Fibroblast of skin of scalp (primary cell): ENCODE results near the gene MACF1.

Experiments
- DNase-seq: peaks from one replicate; pipeline ENCODE4 v3.0.0-alpha.2; 2013

The MACF1 gene

GRCh38 chr1:39358491-39358890, 154.0 kb downstream of the MACF1 start:
- no peak for DNase-seq

DNA sequence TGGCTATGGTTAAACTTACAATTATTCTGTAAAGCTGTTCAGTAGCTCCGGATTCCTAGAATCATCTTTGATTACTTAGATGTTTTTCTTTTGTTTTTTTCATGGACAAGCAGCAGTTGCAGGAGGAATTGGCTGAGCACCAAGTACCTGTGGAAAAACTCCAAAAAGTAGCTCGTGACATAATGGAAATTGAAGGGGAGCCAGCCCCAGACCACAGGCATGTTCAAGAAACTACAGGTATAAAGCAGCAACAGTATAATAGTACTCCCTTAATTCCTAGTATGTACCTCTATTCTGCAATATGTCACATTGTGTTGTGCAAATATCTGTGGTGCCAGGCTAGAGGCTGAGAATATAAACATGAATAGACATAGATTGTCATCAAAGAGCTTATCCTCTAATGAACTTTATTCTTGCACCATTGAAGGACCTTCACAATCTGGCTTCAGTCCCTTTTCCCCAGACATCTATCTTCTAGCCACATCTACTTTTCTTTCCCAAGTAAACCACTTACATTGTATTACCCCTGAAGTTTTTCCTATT, 154.6 kb downstream of the MACF1 start:
- DNase-seq, result no peak

DNA sequence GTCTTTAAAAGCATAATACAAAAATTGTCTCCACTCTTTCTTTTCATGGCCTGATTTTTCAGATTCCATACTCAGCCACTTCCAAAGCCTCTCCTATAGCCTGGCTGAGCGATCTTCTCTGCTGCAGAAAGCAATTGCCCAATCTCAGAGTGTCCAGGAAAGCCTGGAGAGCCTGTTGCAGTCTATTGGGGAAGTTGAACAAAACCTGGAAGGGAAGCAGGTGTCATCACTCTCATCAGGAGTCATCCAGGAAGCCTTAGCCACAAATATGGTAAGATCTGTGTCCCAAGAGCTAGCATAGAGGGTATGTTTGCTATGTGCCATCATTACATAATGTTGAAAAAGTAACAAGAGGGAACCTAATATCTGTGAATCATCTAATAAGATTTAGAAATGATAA, 156.2 kb downstream of the MACF1 start:
- no peak for DNase-seq

GRCh38 chr1:39361446-39361845, 157.0 kb downstream of the MACF1 start:
- DNase-seq, result no peak

GRCh38 chr1:39363267-39363666, 158.8 kb downstream of the MACF1 start:
- no peak for DNase-seq

GRCh38 chr1:39368045-39368444, 163.6 kb downstream of the MACF1 start:
- no peak for DNase-seq

- no peak for DNase-seq
These were observed 165.1 kb downstream of the MACF1 start for GRCh38 chr1:39369565-39369964.

DNA sequence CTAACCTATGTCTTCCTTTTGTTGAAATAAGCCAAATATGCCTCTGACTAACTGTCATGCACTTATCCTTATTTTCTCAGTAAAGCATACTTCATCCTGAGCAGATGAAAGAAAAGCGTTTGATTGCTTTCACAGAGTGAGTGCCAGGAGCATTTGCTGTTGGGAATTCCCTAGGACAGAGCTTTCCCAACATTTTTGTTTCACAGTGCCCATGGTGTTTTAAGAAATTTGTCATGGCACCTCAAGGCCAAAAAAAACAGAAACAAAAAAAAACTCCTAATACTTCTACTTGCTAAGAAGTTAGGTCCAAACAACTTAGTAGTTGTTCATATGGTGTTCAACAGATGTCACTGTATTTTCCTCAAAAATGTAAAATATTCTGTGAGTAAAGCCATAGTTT, 166.1 kb downstream of the MACF1 start:
- peak; percentile 46 for DNase-seq

GRCh38 chr1:39372105-39372504, 167.6 kb downstream of the MACF1 start:
- no peak for DNase-seq

GRCh38 chr1:39376656-39377055, 172.2 kb downstream of the MACF1 start:
- DNase-seq, result no peak

DNA sequence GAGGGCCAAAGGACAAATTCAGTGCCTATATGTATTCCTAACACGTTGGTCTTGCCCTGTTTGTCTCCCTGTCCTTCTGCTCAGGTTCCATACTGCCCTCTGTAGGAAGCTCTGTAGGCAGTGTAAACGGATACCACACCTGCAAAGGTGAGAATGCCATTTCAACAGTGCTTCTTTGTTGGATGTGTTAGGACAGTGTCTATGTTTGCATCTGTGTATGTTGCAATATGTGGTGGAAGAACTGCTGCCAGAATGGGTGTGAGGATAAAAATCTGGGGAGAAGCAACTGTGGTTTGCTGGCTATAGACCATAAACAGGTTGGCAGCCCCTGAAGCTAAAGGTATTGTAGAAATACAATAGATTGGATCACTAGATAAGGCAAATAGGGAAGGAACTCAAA, 173.9 kb downstream of the MACF1 start:
- no peak for DNase-seq

GRCh38 chr1:39379187-39379586, 174.7 kb downstream of the MACF1 start:
- DNase-seq, result no peak

DNA sequence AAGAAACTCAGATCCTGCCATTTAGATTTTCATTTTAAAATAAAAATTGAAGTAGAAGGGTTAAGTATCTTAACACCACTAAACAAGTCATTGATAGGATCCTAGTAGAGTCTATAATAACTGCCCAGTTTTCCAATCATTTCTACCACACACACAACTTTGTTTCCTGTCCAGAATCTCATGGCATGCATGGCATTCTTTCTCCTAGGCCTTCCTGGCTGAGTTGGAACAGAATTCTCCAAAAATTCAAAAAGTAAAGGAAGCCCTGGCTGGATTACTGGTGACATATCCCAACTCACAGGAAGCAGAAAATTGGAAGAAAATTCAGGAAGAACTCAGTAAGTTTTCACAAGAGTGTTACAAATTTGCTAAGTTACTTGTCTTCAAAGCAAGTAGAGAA, 175.5 kb downstream of the MACF1 start:
- no peak for DNase-seq

- DNase-seq, result peak; percentile 38
These were observed 177.3 kb downstream of the MACF1 start for GRCh38 chr1:39381839-39382238.

DNA sequence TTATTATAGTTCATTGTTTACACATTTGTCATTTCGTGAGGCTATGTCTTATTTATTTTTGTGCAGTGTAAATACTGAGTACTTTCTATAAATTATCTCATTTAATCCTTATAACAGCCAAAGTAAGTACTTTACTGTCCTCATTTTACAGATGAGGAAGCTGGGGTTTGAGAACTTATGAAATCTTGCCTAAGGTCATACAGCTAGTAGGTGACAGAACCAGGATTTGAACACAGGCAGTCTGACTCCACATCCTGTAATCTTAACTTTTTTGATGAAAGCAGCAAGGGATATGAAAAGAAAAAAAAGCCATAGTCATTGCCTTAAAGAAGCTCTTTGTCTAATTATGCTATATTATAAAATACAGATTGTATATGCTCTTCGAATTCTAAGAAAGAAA, 179.8 kb downstream of the MACF1 start:
- DNase-seq, result no peak

DNA sequence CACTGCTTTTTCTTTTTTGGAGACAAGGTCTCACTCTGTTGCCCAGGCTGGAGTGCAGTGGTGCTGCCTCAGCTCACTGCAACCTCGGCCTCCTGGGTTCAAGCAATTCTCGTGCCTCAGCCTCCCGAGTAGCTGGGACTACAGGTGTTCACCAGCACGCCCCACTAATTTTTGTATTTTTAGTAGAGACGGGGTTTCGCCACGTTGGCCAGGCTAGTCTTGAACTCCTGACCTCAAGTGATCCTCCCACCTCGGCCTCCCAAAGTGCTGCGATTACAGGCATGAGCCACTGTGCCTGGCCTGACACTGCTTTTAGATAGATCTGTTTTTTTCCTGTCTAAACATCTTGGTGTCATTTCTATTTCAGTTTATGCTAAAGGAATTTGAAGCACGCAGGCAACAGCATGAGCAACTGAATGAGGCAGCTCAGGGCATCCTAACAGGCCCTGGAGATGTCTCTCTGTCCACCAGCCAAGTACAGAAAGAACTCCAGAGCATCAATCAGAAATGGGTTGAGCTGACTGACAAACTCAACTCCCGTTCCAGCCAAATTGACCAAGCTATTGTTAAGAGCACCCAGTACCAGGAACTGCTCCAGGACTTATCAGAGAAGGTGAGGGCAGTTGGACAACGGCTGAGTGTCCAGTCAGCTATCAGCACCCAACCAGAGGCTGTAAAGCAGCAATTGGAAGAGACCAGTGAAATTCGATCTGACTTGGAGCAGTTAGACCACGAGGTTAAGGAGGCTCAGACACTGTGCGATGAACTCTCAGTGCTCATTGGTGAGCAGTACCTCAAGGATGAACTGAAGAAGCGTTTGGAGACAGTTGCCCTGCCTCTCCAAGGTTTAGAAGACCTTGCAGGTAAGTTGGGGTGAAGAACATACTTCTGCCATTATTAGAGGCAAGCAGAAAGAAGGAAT, 180.8 kb downstream of the MACF1 start:
- DNase-seq, result no peak

DNA sequence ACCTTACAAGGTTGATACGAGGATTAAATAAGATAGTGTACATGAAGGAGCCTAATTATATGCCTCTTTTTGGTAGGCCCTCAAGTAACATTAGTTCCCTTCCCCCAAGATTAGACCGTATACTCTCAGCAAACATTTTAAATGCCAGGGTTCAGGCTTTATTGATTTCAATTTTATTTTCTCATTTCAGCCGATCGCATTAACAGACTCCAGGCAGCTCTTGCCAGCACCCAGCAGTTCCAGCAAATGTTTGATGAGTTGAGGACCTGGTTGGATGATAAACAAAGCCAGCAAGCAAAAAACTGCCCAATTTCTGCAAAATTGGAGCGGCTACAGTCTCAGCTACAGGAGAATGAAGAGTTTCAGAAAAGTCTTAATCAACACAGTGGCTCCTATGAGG, 182.5 kb downstream of the MACF1 start:
- no peak for DNase-seq

GRCh38 chr1:39387452-39387851, 183.0 kb downstream of the MACF1 start:
- peak; percentile 89 for DNase-seq

GRCh38 chr1:39391691-39392679, 187.5 kb downstream of the MACF1 start:
- DNase-seq, result peak; percentile 91

DNA sequence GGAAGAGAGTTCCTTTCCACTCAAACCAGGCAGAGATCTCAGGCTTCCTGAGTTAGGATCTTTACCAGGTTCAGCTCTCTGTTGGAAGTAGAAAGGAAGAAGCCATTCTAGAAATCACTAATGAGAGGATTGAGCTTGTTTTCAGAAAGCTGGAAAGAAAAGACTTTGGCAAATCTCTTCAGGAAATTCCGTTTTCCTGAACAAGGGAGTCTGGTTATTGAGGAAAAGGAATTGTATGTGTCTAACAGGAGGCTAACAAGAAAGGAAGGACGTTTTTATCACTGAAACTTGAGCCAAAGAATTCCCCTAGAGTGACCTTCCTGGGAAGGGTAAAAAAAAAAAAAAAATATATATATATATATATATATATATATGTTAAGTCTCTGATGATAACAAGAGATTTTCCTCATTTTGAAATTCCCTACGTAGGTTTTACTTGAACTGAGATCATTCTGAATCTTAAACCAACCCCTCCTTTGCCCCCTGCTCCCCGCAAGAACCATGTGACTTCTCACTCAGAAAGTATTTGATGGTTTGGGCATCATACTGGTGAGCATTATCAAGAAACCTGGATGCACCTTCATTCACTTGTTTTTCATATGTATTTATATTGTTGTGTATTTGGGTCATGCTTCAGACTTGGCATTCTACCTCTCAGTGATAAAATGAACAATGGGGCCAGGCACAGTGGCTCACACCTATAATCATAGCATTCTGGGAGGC, 188.5 kb downstream of the MACF1 start:
- no peak for DNase-seq

GRCh38 chr1:39393645-39394044, 189.2 kb downstream of the MACF1 start:
- no peak for DNase-seq

GRCh38 chr1:39394059-39394458, 189.6 kb downstream of the MACF1 start:
- no peak for DNase-seq
